Ovary (tissue), 3 donors: Measurements from ENCODE around the gene HSPA1B.

Experiments
- POLR2A ChIP-seq: fragments of 450-650 bp; IDR thresholded peaks from one replicate; pipeline ENCODE4 v1.6.1; 2017; ENCODE audit warnings: antibody characterized with exemption, mild to moderate bottlenecking, moderate library complexity
- TF ChIP-seq, protein P1 (sequence below), 3 donors: fragments of 450-650 bp in 2 of 3; fragments of 200-600 bp in 1 of 3; IDR thresholded peaks; one replicate each; pipeline versions ENCODE4 v1.5.1 to v1.8.0; 2016 to 2022; ENCODE audit warnings: antibody characterized with exemption in 3 of 3, mild to moderate bottlenecking in 1 of 3
- donor health status: DM: no; HTN: no; CAD: no.

DNA sequence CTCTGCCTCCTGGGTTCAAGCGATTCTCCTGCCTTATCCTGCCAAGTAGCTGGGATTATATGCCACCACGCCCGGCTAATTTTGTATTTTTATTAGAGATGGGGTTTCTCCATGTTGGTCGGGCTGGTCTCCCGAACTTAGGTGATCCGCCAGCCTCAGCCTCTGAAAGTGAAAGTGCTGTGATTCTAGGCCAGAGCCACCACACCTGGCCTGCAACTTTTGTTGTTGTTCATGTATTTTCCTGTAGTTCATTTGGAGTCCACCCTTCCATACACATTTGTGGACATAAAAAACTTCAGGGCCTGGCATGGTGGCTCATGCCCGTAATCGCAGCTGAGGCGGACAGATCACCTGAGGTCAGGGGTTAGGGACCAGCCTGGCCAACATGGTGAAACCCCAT lies 14.5 kb downstream of the HSPA1B start:
- TF ChIP-seq, protein P1, sequence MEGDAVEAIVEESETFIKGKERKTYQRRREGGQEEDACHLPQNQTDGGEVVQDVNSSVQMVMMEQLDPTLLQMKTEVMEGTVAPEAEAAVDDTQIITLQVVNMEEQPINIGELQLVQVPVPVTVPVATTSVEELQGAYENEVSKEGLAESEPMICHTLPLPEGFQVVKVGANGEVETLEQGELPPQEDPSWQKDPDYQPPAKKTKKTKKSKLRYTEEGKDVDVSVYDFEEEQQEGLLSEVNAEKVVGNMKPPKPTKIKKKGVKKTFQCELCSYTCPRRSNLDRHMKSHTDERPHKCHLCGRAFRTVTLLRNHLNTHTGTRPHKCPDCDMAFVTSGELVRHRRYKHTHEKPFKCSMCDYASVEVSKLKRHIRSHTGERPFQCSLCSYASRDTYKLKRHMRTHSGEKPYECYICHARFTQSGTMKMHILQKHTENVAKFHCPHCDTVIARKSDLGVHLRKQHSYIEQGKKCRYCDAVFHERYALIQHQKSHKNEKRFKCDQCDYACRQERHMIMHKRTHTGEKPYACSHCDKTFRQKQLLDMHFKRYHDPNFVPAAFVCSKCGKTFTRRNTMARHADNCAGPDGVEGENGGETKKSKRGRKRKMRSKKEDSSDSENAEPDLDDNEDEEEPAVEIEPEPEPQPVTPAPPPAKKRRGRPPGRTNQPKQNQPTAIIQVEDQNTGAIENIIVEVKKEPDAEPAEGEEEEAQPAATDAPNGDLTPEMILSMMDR (IDR thresholded peaks at IDR 0.05), result no peak
- TF ChIP-seq POLR2A, result no peak
